ENCODE measurements around the gene OPA3.

The OPA3 gene

GRCh38 chr19:45597425-45598111 is 13.0 kb upstream of the OPA3 start:
- DNase-seq: no peak

GRCh38 chr19:45595814-45596213 is 11.2 kb upstream of the OPA3 start:
- no peak for DNase-seq

- DNase-seq: no peak
These were observed 8.9 kb upstream of the OPA3 start for GRCh38 chr19:45593520-45593919.

GRCh38 chr19:45592366-45592765 is 7.8 kb upstream of the OPA3 start:
- DNase-seq: no peak

- DNase-seq: no peak
These were observed 7.0 kb upstream of the OPA3 start for GRCh38 chr19:45591638-45592005.

- DNase-seq: peak; percentile 37 to 69
These were observed 6.5 kb upstream of the OPA3 start for GRCh38 chr19:45591004-45591637.

- DNase-seq: no peak
These were observed 5.8 kb upstream of the OPA3 start for GRCh38 chr19:45590300-45591003.

- no peak for DNase-seq
These were observed 5.2 kb upstream of the OPA3 start for GRCh38 chr19:45589768-45590167.

GRCh38 chr19:45587873-45588272 is 3.3 kb upstream of the OPA3 start:
- no peak for DNase-seq

GRCh38 chr19:45585158-45585577 is 566 bp upstream of the OPA3 start:
- DNase-seq: no peak

GRCh38 chr19:45581576-45581975 is 3.0 kb downstream of the OPA3 start:
- no peak for DNase-seq

GRCh38 chr19:45578861-45579260 is 5.7 kb downstream of the OPA3 start:
- no peak for DNase-seq

- DNase-seq: no peak
These were observed 7.3 kb downstream of the OPA3 start for GRCh38 chr19:45577111-45577905.

GRCh38 chr19:45576682-45577081 is 7.9 kb downstream of the OPA3 start:
- DNase-seq: no peak

- DNase-seq: no peak
These were observed 9.4 kb downstream of the OPA3 start for GRCh38 chr19:45575216-45575615.

GRCh38 chr19:45574526-45574925 is 10.1 kb downstream of the OPA3 start:
- no peak for DNase-seq

GRCh38 chr19:45571457-45572220 is 13.0 kb downstream of the OPA3 start:
- DNase-seq: no peak

- DNase-seq: peak in 1 of 2 experiments; percentile 37
These were observed 14.8 kb downstream of the OPA3 start for GRCh38 chr19:45569619-45570421.

- DNase-seq: no peak
These were observed 15.9 kb downstream of the OPA3 start for GRCh38 chr19:45568732-45569131.

GRCh38 chr19:45567609-45568008 is 17.0 kb downstream of the OPA3 start:
- no peak for DNase-seq

- DNase-seq: peak; percentile 68 to 69
These were observed 20.3 kb downstream of the OPA3 start for GRCh38 chr19:45564131-45564780.
